Measurements from ENCODE around the gene CAPN13.

Gene CAPN13

GRCh38 chr2:30738141-30738911 lies 68.9 kb downstream of the CAPN13 start:
- Histone ChIP-seq H3K9me3 (ENCODE audit: control insufficient read depth, insufficient read depth, low read length) (no peaks in the 10 kb centered on the region), H3K4me1 (ENCODE audit: control insufficient read depth, insufficient read depth, low read length) (no peaks in the 10 kb centered on the region), H3K9ac (ENCODE audit: low read depth, low read length) (no peak overlapping the region), H3K36me3 (ENCODE audit: control insufficient read depth, insufficient read depth, low read length) (no peaks in the 10 kb centered on the region), H3K4me3 (ENCODE audit: low read depth, low read length) (no peak overlapping the region), H3K27ac (ENCODE audit: low read depth, low read length) (no peak overlapping the region), H3K27me3 (ENCODE audit: control insufficient read depth, insufficient read depth, low read length) (no peaks in the 10 kb centered on the region)

- no peak overlapping the region for H3K4me3 ChIP-seq (ENCODE audit: low read depth, low read length)
- H3K4me1 ChIP-seq (ENCODE audit: control insufficient read depth, insufficient read depth, low read length) = no peaks in the 10 kb centered on the region
- H3K36me3 ChIP-seq (ENCODE audit: control insufficient read depth, insufficient read depth, low read length) = no peaks in the 10 kb centered on the region
- H3K9me3 ChIP-seq (ENCODE audit: control insufficient read depth, insufficient read depth, low read length) = no peaks in the 10 kb centered on the region
- H3K9ac ChIP-seq (ENCODE audit: low read depth, low read length) = no peak overlapping the region
- no peak overlapping the region for H3K27ac ChIP-seq (ENCODE audit: low read depth, low read length)
- H3K27me3 ChIP-seq (ENCODE audit: control insufficient read depth, insufficient read depth, low read length) = no peaks in the 10 kb centered on the region
Measured at GRCh38 chr2:30737326-30737610, 70.0 kb downstream of the CAPN13 start.

- no peaks in the 10 kb centered on the region for H3K9me3 ChIP-seq (ENCODE audit: control insufficient read depth, insufficient read depth, low read length)
- no peak overlapping the region for H3K4me3 ChIP-seq (ENCODE audit: low read depth, low read length)
- no peaks in the 10 kb centered on the region for H3K4me1 ChIP-seq (ENCODE audit: control insufficient read depth, insufficient read depth, low read length)
- no peaks in the 10 kb centered on the region for H3K36me3 ChIP-seq (ENCODE audit: control insufficient read depth, insufficient read depth, low read length)
- no peak overlapping the region for H3K27ac ChIP-seq (ENCODE audit: low read depth, low read length)
- H3K9ac ChIP-seq (ENCODE audit: low read depth, low read length) = no peak overlapping the region
- H3K27me3 ChIP-seq (ENCODE audit: control insufficient read depth, insufficient read depth, low read length) = no peaks in the 10 kb centered on the region
Measured at GRCh38 chr2:30736461-30737325, 70.6 kb downstream of the CAPN13 start.

GRCh38 chr2:30733876-30734520 lies 73.2 kb downstream of the CAPN13 start:
- Histone ChIP-seq H3K27me3 (ENCODE audit: control insufficient read depth, insufficient read depth, low read length) (no peaks in the 10 kb centered on the region), H3K36me3 (ENCODE audit: control insufficient read depth, insufficient read depth, low read length) (no peaks in the 10 kb centered on the region), H3K9ac (ENCODE audit: low read depth, low read length) (no peak overlapping the region), H3K9me3 (ENCODE audit: control insufficient read depth, insufficient read depth, low read length) (no peaks in the 10 kb centered on the region), H3K27ac (ENCODE audit: low read depth, low read length) (no peak overlapping the region), H3K4me3 (ENCODE audit: low read depth, low read length) (no peak overlapping the region), H3K4me1 (ENCODE audit: control insufficient read depth, insufficient read depth, low read length) (no peaks in the 10 kb centered on the region)

- no peaks in the 10 kb centered on the region for H3K4me1 ChIP-seq (ENCODE audit: control insufficient read depth, insufficient read depth, low read length)
- no peaks in the 10 kb centered on the region for H3K36me3 ChIP-seq (ENCODE audit: control insufficient read depth, insufficient read depth, low read length)
- no peaks in the 10 kb centered on the region for H3K9me3 ChIP-seq (ENCODE audit: control insufficient read depth, insufficient read depth, low read length)
- H3K27ac ChIP-seq (ENCODE audit: low read depth, low read length) = no peak overlapping the region
- H3K9ac ChIP-seq (ENCODE audit: low read depth, low read length) = no peak overlapping the region
- no peaks in the 10 kb centered on the region for H3K27me3 ChIP-seq (ENCODE audit: control insufficient read depth, insufficient read depth, low read length)
- no peak overlapping the region for H3K4me3 ChIP-seq (ENCODE audit: low read depth, low read length)
Measured at GRCh38 chr2:30732876-30733275, 74.4 kb downstream of the CAPN13 start.

GRCh38 chr2:30732376-30732775 lies 74.9 kb downstream of the CAPN13 start:
- no peak overlapping the region for H3K27ac ChIP-seq (ENCODE audit: low read depth, low read length)
- H3K9me3 ChIP-seq (ENCODE audit: control insufficient read depth, insufficient read depth, low read length) = no peaks in the 10 kb centered on the region
- H3K4me1 ChIP-seq (ENCODE audit: control insufficient read depth, insufficient read depth, low read length) = no peaks in the 10 kb centered on the region
- no peaks in the 10 kb centered on the region for H3K27me3 ChIP-seq (ENCODE audit: control insufficient read depth, insufficient read depth, low read length)
- no peak overlapping the region for H3K9ac ChIP-seq (ENCODE audit: low read depth, low read length)
- H3K4me3 ChIP-seq (ENCODE audit: low read depth, low read length) = no peak overlapping the region
- H3K36me3 ChIP-seq (ENCODE audit: control insufficient read depth, insufficient read depth, low read length) = no peaks in the 10 kb centered on the region

GRCh38 chr2:30731706-30732105 lies 75.5 kb downstream of the CAPN13 start:
- Histone ChIP-seq H3K36me3 (ENCODE audit: control insufficient read depth, insufficient read depth, low read length) (no peaks in the 10 kb centered on the region), H3K27me3 (ENCODE audit: control insufficient read depth, insufficient read depth, low read length) (no peaks in the 10 kb centered on the region), H3K4me1 (ENCODE audit: control insufficient read depth, insufficient read depth, low read length) (no peaks in the 10 kb centered on the region), H3K9me3 (ENCODE audit: control insufficient read depth, insufficient read depth, low read length) (no peaks in the 10 kb centered on the region), H3K4me3 (ENCODE audit: low read depth, low read length) (no peak overlapping the region), H3K9ac (ENCODE audit: low read depth, low read length) (no peak overlapping the region), H3K27ac (ENCODE audit: low read depth, low read length) (no peak overlapping the region)

GRCh38 chr2:30730736-30731647 lies 76.3 kb downstream of the CAPN13 start:
- H3K9me3 ChIP-seq (ENCODE audit: control insufficient read depth, insufficient read depth, low read length) = no peaks in the 10 kb centered on the region
- no peak overlapping the region for H3K9ac ChIP-seq (ENCODE audit: low read depth, low read length)
- no peaks in the 10 kb centered on the region for H3K4me1 ChIP-seq (ENCODE audit: control insufficient read depth, insufficient read depth, low read length)
- no peaks in the 10 kb centered on the region for H3K27me3 ChIP-seq (ENCODE audit: control insufficient read depth, insufficient read depth, low read length)
- no peaks in the 10 kb centered on the region for H3K36me3 ChIP-seq (ENCODE audit: control insufficient read depth, insufficient read depth, low read length)
- H3K4me3 ChIP-seq (ENCODE audit: low read depth, low read length) = no peak overlapping the region
- no peak overlapping the region for H3K27ac ChIP-seq (ENCODE audit: low read depth, low read length)

GRCh38 chr2:30729031-30729430 lies 78.2 kb downstream of the CAPN13 start:
- H3K27me3 ChIP-seq (ENCODE audit: control insufficient read depth, insufficient read depth, low read length) = no peaks in the 10 kb centered on the region
- H3K9me3 ChIP-seq (ENCODE audit: control insufficient read depth, insufficient read depth, low read length) = no peaks in the 10 kb centered on the region
- H3K9ac ChIP-seq (ENCODE audit: low read depth, low read length) = no peak overlapping the region
- no peaks in the 10 kb centered on the region for H3K4me1 ChIP-seq (ENCODE audit: control insufficient read depth, insufficient read depth, low read length)
- H3K27ac ChIP-seq (ENCODE audit: low read depth, low read length) = no peak overlapping the region
- no peaks in the 10 kb centered on the region for H3K36me3 ChIP-seq (ENCODE audit: control insufficient read depth, insufficient read depth, low read length)
- no peak overlapping the region for H3K4me3 ChIP-seq (ENCODE audit: low read depth, low read length)

GRCh38 chr2:30722936-30723725 lies 84.1 kb downstream of the CAPN13 start:
- H3K9ac ChIP-seq (ENCODE audit: low read depth, low read length) = no peak overlapping the region
- no peaks in the 10 kb centered on the region for H3K4me1 ChIP-seq (ENCODE audit: control insufficient read depth, insufficient read depth, low read length)
- H3K4me3 ChIP-seq (ENCODE audit: low read depth, low read length) = no peak overlapping the region
- no peaks in the 10 kb centered on the region for H3K36me3 ChIP-seq (ENCODE audit: control insufficient read depth, insufficient read depth, low read length)
- H3K9me3 ChIP-seq (ENCODE audit: control insufficient read depth, insufficient read depth, low read length) = no peaks in the 10 kb centered on the region
- H3K27me3 ChIP-seq (ENCODE audit: control insufficient read depth, insufficient read depth, low read length) = no peaks in the 10 kb centered on the region
- H3K27ac ChIP-seq (ENCODE audit: low read depth, low read length) = no peak overlapping the region
